Activated T-helper 17 cell treated with anti-CD3 and anti-CD28 coated beads, Interleukin-2, amount 50 U/mL, for 72 hours (primary cell): Measurements from ENCODE around the gene RELL1. TPM values are rescaled to one million over a fixed set of nuclear protein-coding genes. Genes with fewer than 3 reads are reported as not detected.

ENCODE experiments used
- ATAC-seq: fragments of 150-1000 bp; cut with Tn5 transposase; replicated peaks from 2 replicates; pipeline ENCODE4 v1.10.0; 2021; ENCODE audit warnings: mild to moderate bottlenecking, moderate library complexity
- H3K27ac Mint-ChIP-seq: one replicate; pipeline ENCODE4 v1.8.0; 2022; ENCODE audit warnings: mixed read lengths
- H3K27me3 Mint-ChIP-seq: one replicate; pipeline ENCODE4 v1.8.0; 2022; ENCODE audit warnings: mixed read lengths
- H3K36me3 Mint-ChIP-seq: one replicate; pipeline ENCODE4 v1.8.0; 2022; ENCODE audit warnings: low read depth, mild to moderate bottlenecking, mixed read lengths
- H3K4me1 Mint-ChIP-seq: one replicate; pipeline ENCODE4 v1.8.0; 2022; ENCODE audit warnings: mixed read lengths
- H3K4me3 Mint-ChIP-seq: one replicate; pipeline ENCODE4 v1.8.0; 2022; ENCODE audit warnings: mild to moderate bottlenecking, mixed read lengths
- H3K9me3 Mint-ChIP-seq: one replicate; pipeline ENCODE4 v1.8.0; 2022; ENCODE audit warnings: mixed read lengths
- total RNA-seq, 2 donors: library from RNA; stranded (reverse); gene quantifications; one replicate each; pipeline ENCODE4 v1.2.3, GENCODE V29; 2022

RELL1 gene
- total RNA-seq, 2 donors from 2014 or later: 15.5 to 20.8 TPM

- H3K4me3 Mint-ChIP-seq: peak overlapping the region; percentile 4
- H3K4me1 Mint-ChIP-seq: no peaks in the 10 kb centered on the region
- H3K27ac Mint-ChIP-seq: peak overlapping the region; percentile 66
- H3K27me3 Mint-ChIP-seq: peaks cover 8% of the 10 kb centered on the region
- no peaks in the 10 kb centered on the region for H3K9me3 Mint-ChIP-seq
- peak; percentile 88 for ATAC-seq
- H3K36me3 Mint-ChIP-seq: no peaks in the 10 kb centered on the region
Measured at GRCh38 chr4:37715889-37716402, 29.8 kb upstream of the RELL1 start.

- no peaks in the 10 kb centered on the region for H3K4me1 Mint-ChIP-seq
Measured at GRCh38 chr4:37710491-37710890, 24.3 kb upstream of the RELL1 start.

GRCh38 chr4:37706032-37706431 is 19.9 kb upstream of the RELL1 start:
- ATAC-seq: no peak
- Mint-ChIP-seq H3K4me3 (no peak overlapping the region), H3K9me3 (no peaks in the 10 kb centered on the region), H3K27me3 (peaks cover 7% of the 10 kb centered on the region), H3K4me1 (no peaks in the 10 kb centered on the region), H3K36me3 (no peaks in the 10 kb centered on the region), H3K27ac (no peak overlapping the region)

More at GRCh38 chr4:37710491-37710890, 24.3 kb upstream of the RELL1 start:
- Mint-ChIP-seq H3K9me3 (no peaks in the 10 kb centered on the region), H3K27ac (no peak overlapping the region), H3K27me3 (peaks cover 10% of the 10 kb centered on the region), H3K36me3 (no peaks in the 10 kb centered on the region), H3K4me3 (no peak overlapping the region)
- no peak for ATAC-seq

- no peaks in the 10 kb centered on the region for H3K9me3 Mint-ChIP-seq
- no peak overlapping the region for H3K4me3 Mint-ChIP-seq
- ATAC-seq: no peak
- H3K4me1 Mint-ChIP-seq: no peaks in the 10 kb centered on the region
- H3K27me3 Mint-ChIP-seq: peaks cover 7% of the 10 kb centered on the region
- H3K27ac Mint-ChIP-seq: no peak overlapping the region
- H3K36me3 Mint-ChIP-seq: no peaks in the 10 kb centered on the region
Measured at GRCh38 chr4:37705571-37705970, 19.4 kb upstream of the RELL1 start.

- ATAC-seq: no peak
- no peaks in the 10 kb centered on the region for H3K9me3 Mint-ChIP-seq
Measured at GRCh38 chr4:37699868-37700481, 13.8 kb upstream of the RELL1 start.

GRCh38 chr4:37697566-37697965 is 11.4 kb upstream of the RELL1 start:
- Mint-ChIP-seq H3K27ac (no peak overlapping the region), H3K4me1 (no peaks in the 10 kb centered on the region), H3K36me3 (no peaks in the 10 kb centered on the region), H3K4me3 (no peak overlapping the region), H3K9me3 (no peaks in the 10 kb centered on the region), H3K27me3 (peaks cover 1% of the 10 kb centered on the region)
- no peak for ATAC-seq

More at GRCh38 chr4:37699868-37700481, 13.8 kb upstream of the RELL1 start:
- Mint-ChIP-seq H3K4me3 (no peak overlapping the region), H3K27ac (no peak overlapping the region), H3K4me1 (no peaks in the 10 kb centered on the region), H3K27me3 (no peaks in the 10 kb centered on the region), H3K36me3 (no peaks in the 10 kb centered on the region)

- H3K4me1 Mint-ChIP-seq: no peaks in the 10 kb centered on the region
- H3K27me3 Mint-ChIP-seq: peaks cover 4% of the 10 kb centered on the region
- no peaks in the 10 kb centered on the region for H3K36me3 Mint-ChIP-seq
- H3K4me3 Mint-ChIP-seq: no peak overlapping the region
- peak; percentile 23 for ATAC-seq
- H3K9me3 Mint-ChIP-seq: no peaks in the 10 kb centered on the region
- H3K27ac Mint-ChIP-seq: no peak overlapping the region
Measured at GRCh38 chr4:37693450-37694190, 7.4 kb upstream of the RELL1 start.

- H3K4me3 Mint-ChIP-seq: no peak overlapping the region
- peaks cover 4% of the 10 kb centered on the region for H3K27me3 Mint-ChIP-seq
- no peak overlapping the region for H3K27ac Mint-ChIP-seq
- H3K36me3 Mint-ChIP-seq: no peaks in the 10 kb centered on the region
- ATAC-seq: no peak
- H3K4me1 Mint-ChIP-seq: no peaks in the 10 kb centered on the region
- no peaks in the 10 kb centered on the region for H3K9me3 Mint-ChIP-seq
Measured at GRCh38 chr4:37693030-37693429, 6.9 kb upstream of the RELL1 start.

GRCh38 chr4:37690976-37691375 is 4.8 kb upstream of the RELL1 start:
- H3K27ac Mint-ChIP-seq: no peak overlapping the region
- no peaks in the 10 kb centered on the region for H3K4me1 Mint-ChIP-seq
- no peak for ATAC-seq
- peaks cover 4% of the 10 kb centered on the region for H3K27me3 Mint-ChIP-seq
- H3K9me3 Mint-ChIP-seq: no peaks in the 10 kb centered on the region
- H3K4me3 Mint-ChIP-seq: no peak overlapping the region
- no peaks in the 10 kb centered on the region for H3K36me3 Mint-ChIP-seq

- Mint-ChIP-seq H3K9me3 (no peaks in the 10 kb centered on the region), H3K36me3 (no peaks in the 10 kb centered on the region), H3K4me1 (peaks cover 7% of the 10 kb centered on the region), H3K4me3 (no peak overlapping the region), H3K27ac (no peak overlapping the region), H3K27me3 (peaks cover 4% of the 10 kb centered on the region)
- ATAC-seq: no peak
Measured at GRCh38 chr4:37689353-37690095, 3.3 kb upstream of the RELL1 start.

- H3K27me3 Mint-ChIP-seq: peaks cover 4% of the 10 kb centered on the region
- no peak overlapping the region for H3K27ac Mint-ChIP-seq
- H3K9me3 Mint-ChIP-seq: no peaks in the 10 kb centered on the region
- ATAC-seq: no peak
- H3K36me3 Mint-ChIP-seq: peaks cover 4% of the 10 kb centered on the region
- H3K4me3 Mint-ChIP-seq: peak overlapping the region; percentile 85
- peaks cover 19% of the 10 kb centered on the region for H3K4me1 Mint-ChIP-seq
Measured at GRCh38 chr4:37687681-37688080, 1.5 kb upstream of the RELL1 start.

- peaks cover 7% of the 10 kb centered on the region for H3K36me3 Mint-ChIP-seq
- ATAC-seq: no peak
- peak overlapping the region; percentile 85 for H3K4me3 Mint-ChIP-seq
- H3K27ac Mint-ChIP-seq: no peak overlapping the region
- H3K9me3 Mint-ChIP-seq: no peaks in the 10 kb centered on the region
- no peaks in the 10 kb centered on the region for H3K27me3 Mint-ChIP-seq
- H3K4me1 Mint-ChIP-seq: peaks cover 24% of the 10 kb centered on the region
Measured at GRCh38 chr4:37687194-37687562, 1.0 kb upstream of the RELL1 start.

GRCh38 chr4:37685823-37686372 is 278 bp downstream of the RELL1 start:
- H3K9me3 Mint-ChIP-seq: no peaks in the 10 kb centered on the region
- peak overlapping the region; percentile 87 for H3K27ac Mint-ChIP-seq
- peak; percentile 16 for ATAC-seq
- peaks cover 25% of the 10 kb centered on the region for H3K4me1 Mint-ChIP-seq
- no peaks in the 10 kb centered on the region for H3K27me3 Mint-ChIP-seq
- H3K4me3 Mint-ChIP-seq: peak overlapping the region; percentile 85
- H3K36me3 Mint-ChIP-seq: peaks cover 8% of the 10 kb centered on the region

- peak overlapping the region; percentile 85 for H3K4me3 Mint-ChIP-seq
- peaks cover 25% of the 10 kb centered on the region for H3K4me1 Mint-ChIP-seq
- peak overlapping the region; percentile 87 for H3K27ac Mint-ChIP-seq
- H3K9me3 Mint-ChIP-seq: no peaks in the 10 kb centered on the region
- H3K36me3 Mint-ChIP-seq: peaks cover 8% of the 10 kb centered on the region
- no peaks in the 10 kb centered on the region for H3K27me3 Mint-ChIP-seq
- no peak for ATAC-seq
Measured at GRCh38 chr4:37685161-37685822, 884 bp downstream of the RELL1 start.
